HG02840 (cell line): Measurements from ENCODE around the gene RFPL2.
"Not testable (repeated sequence)": the region's sequence is repeated elsewhere in the genome, so short reads cannot be mapped to it uniquely, and the experiment has no call there.

ENCODE experiments used
- ATAC-seq: cut with Tn5 transposase; IDR thresholded peaks from one replicate; pipeline ENCODE4 v1.9.1; 2021; ENCODE audit warnings: mild to moderate bottlenecking, moderate library complexity, moderate number of reproducible peaks; ENCODE audit not compliant: unreplicated experiment, low FRiP score

RFPL2 gene

GRCh38 chr22:32206774-32207758 lies 2.2 kb upstream of the RFPL2 start:
- no peak for ATAC-seq

GRCh38 chr22:32205974-32206773 lies 1.3 kb upstream of the RFPL2 start:
- ATAC-seq, result no peak

- ATAC-seq, result no peak
Observed at GRCh38 chr22:32204040-32204855, 625 bp downstream of the RFPL2 start.

GRCh38 chr22:32203181-32204039 lies 1.5 kb downstream of the RFPL2 start:
- no peak for ATAC-seq

GRCh38 chr22:32202539-32203180 lies 2.2 kb downstream of the RFPL2 start:
- no peak for ATAC-seq

GRCh38 chr22:32202161-32202538 lies 2.7 kb downstream of the RFPL2 start:
- ATAC-seq, result no peak

GRCh38 chr22:32200752-32201151 lies 4.1 kb downstream of the RFPL2 start:
- ATAC-seq, result no peak

GRCh38 chr22:32199961-32200360 lies 4.9 kb downstream of the RFPL2 start:
- no peak for ATAC-seq

- no peak for ATAC-seq
Observed at GRCh38 chr22:32199341-32199740, 5.5 kb downstream of the RFPL2 start.

- not testable (repeated sequence) for ATAC-seq
Observed at GRCh38 chr22:32197553-32198226, 7.2 kb downstream of the RFPL2 start.

- ATAC-seq, result not testable (repeated sequence)
Observed at GRCh38 chr22:32195900-32196299, 9.0 kb downstream of the RFPL2 start.

- ATAC-seq, result not testable (repeated sequence)
Observed at GRCh38 chr22:32193346-32193745, 11.5 kb downstream of the RFPL2 start.

GRCh38 chr22:32191021-32191420 lies 13.9 kb downstream of the RFPL2 start:
- not testable (repeated sequence) for ATAC-seq

- ATAC-seq, result no peak
Observed at GRCh38 chr22:32185821-32186220, 19.1 kb downstream of the RFPL2 start.

GRCh38 chr22:32183625-32184024 lies 21.2 kb downstream of the RFPL2 start:
- ATAC-seq, result no peak

GRCh38 chr22:32181043-32181442 lies 23.8 kb downstream of the RFPL2 start:
- ATAC-seq, result no peak

GRCh38 chr22:32177221-32177765 lies 27.6 kb downstream of the RFPL2 start:
- ATAC-seq, result no peak
